Activated naive CD8-positive, alpha-beta T cell treated with anti-CD3 and anti-CD28 coated beads, Interleukin-2, amount 50 U/mL, for 16 hours (primary cell): ENCODE measurements around the gene ITGA2.
A peak's percentile ranks its signal among the peaks of the same experiment; 100 is the strongest.
"Not testable (repeated sequence)": the region's sequence is repeated elsewhere in the genome, so short reads cannot be mapped to it uniquely, and the experiment has no call there.

Experiments used
- DNase-seq: peaks from one replicate; pipeline ENCODE4 v3.0.0-alpha.2; 2020; ENCODE audit warnings: low read depth, low spot score

The ITGA2 gene

GRCh38 chr5:53099546-53099945 is 110.4 kb downstream of the ITGA2 start:
- DNase-seq, result no peak

- no peak for DNase-seq
Measured at GRCh38 chr5:53100606-53101005, 111.5 kb downstream of the ITGA2 start.

- no peak for DNase-seq
Measured at GRCh38 chr5:53105611-53106300, 116.6 kb downstream of the ITGA2 start.

- no peak for DNase-seq
Measured at GRCh38 chr5:53109056-53109442, 119.9 kb downstream of the ITGA2 start.

- DNase-seq, result peak; percentile 75
Measured at GRCh38 chr5:53109443-53110127, 120.4 kb downstream of the ITGA2 start, which contains the start of gene MOCS2. Gene MOCS2 (minus strand): TSS chr5:53109757. CDS start chr5:53107174, 2,583 bp downstream.

- no peak for DNase-seq
Measured at GRCh38 chr5:53110156-53110555, 121.0 kb downstream of the ITGA2 start.

GRCh38 chr5:53111139-53111538 is 122.0 kb downstream of the ITGA2 start:
- DNase-seq, result no peak

GRCh38 chr5:53112307-53112706 is 123.2 kb downstream of the ITGA2 start:
- not testable (repeated sequence) for DNase-seq

GRCh38 chr5:53112909-53113308 is 123.8 kb downstream of the ITGA2 start:
- DNase-seq, result no peak

- DNase-seq, result no peak
Measured at GRCh38 chr5:53113947-53114346, 124.8 kb downstream of the ITGA2 start.

GRCh38 chr5:53114988-53115387 is 125.8 kb downstream of the ITGA2 start:
- DNase-seq, result no peak

GRCh38 chr5:53116597-53116996 is 127.4 kb downstream of the ITGA2 start:
- DNase-seq, result no peak

- no peak for DNase-seq
Measured at GRCh38 chr5:53118879-53119278, 129.7 kb downstream of the ITGA2 start.

- DNase-seq, result no peak
Measured at GRCh38 chr5:53120165-53120564, 131.0 kb downstream of the ITGA2 start.

- no peak for DNase-seq
Measured at GRCh38 chr5:53123702-53124101, 134.6 kb downstream of the ITGA2 start.

GRCh38 chr5:53126521-53126920 is 137.4 kb downstream of the ITGA2 start:
- no peak for DNase-seq

GRCh38 chr5:53127107-53127506 is 138.0 kb downstream of the ITGA2 start:
- no peak for DNase-seq

- no peak for DNase-seq
Measured at GRCh38 chr5:53128481-53128880, 139.3 kb downstream of the ITGA2 start.

- no peak for DNase-seq
Measured at GRCh38 chr5:53130266-53130665, 141.1 kb downstream of the ITGA2 start.

GRCh38 chr5:53133020-53133419 is 143.9 kb downstream of the ITGA2 start:
- DNase-seq, result no peak
